Mesendoderm (in vitro differentiated cells): ENCODE results near the gene PHLPP1.

Source experiments
- DNase-seq: peaks from one replicate; pipeline ENCODE4 v3.0.0; 2013
- H2AK5ac ChIP-seq: 2 replicates; pipeline ENCODE4 v1.6.1; 2013; ENCODE audit warnings: low read length, inconsistent platforms
- H2BK120ac ChIP-seq: 2 replicates; pipeline ENCODE4 v1.6.1; 2013; ENCODE audit warnings: low read depth, mild to moderate bottlenecking, low read length, moderate library complexity, mixed read lengths
- H2BK15ac ChIP-seq: replicated peaks from 2 replicates; pipeline ENCODE4 v1.6.1; 2013; ENCODE audit warnings: low read depth, mild to moderate bottlenecking, moderate library complexity
- H2BK5ac ChIP-seq: 2 replicates; pipeline ENCODE4 v1.6.1; 2013; ENCODE audit warnings: low read length, inconsistent platforms
- H3K18ac ChIP-seq: 2 replicates; pipeline ENCODE4 v1.6.1; 2013; ENCODE audit warnings: mild to moderate bottlenecking, low read length, mixed read lengths
- H3K23ac ChIP-seq: one replicate; pipeline ENCODE4 v1.6.1; 2013; ENCODE audit warnings: low read length
- H3K27ac ChIP-seq: 2 replicates; pipeline ENCODE4 v1.5.1; 2013; ENCODE audit warnings: low read depth, mild to moderate bottlenecking, inconsistent platforms, low read length, moderate library complexity
- H3K27me3 ChIP-seq: 2 replicates; pipeline ENCODE4 v1.6.1; 2013; ENCODE audit warnings: low read length, control low read depth, mild to moderate bottlenecking, inconsistent platforms; ENCODE audit not compliant: insufficient read depth, poor library complexity
- H3K36me3 ChIP-seq: 2 replicates; pipeline ENCODE4 v1.6.1; 2013; ENCODE audit warnings: low read length, inconsistent platforms; ENCODE audit not compliant: control insufficient read depth, insufficient read depth
- H3K4ac ChIP-seq: one replicate; pipeline ENCODE4 v1.6.1; 2013; ENCODE audit warnings: low read depth, mild to moderate bottlenecking, low read length, moderate library complexity
- H3K4me1 ChIP-seq: 2 replicates; pipeline ENCODE4 v1.6.1; 2013; ENCODE audit warnings: low read depth, low read length, inconsistent platforms; ENCODE audit not compliant: control insufficient read depth
- H3K4me2 ChIP-seq: 2 replicates; pipeline ENCODE4 v1.6.1; 2013; ENCODE audit warnings: low read length
- H3K4me3 ChIP-seq: 2 replicates; pipeline ENCODE4 v1.5.1; 2013; ENCODE audit warnings: mild to moderate bottlenecking, low read length
- H3K56ac ChIP-seq: one replicate; pipeline ENCODE4 v1.6.1; 2013; ENCODE audit warnings: low read length
- H3K79me1 ChIP-seq: 2 replicates; pipeline ENCODE4 v1.6.1; 2013; ENCODE audit warnings: low read length, inconsistent platforms
- H3K79me2 ChIP-seq: 2 replicates; pipeline ENCODE4 v1.6.1; 2013; ENCODE audit warnings: mild to moderate bottlenecking, low read length; ENCODE audit not compliant: control insufficient read depth, insufficient read depth
- H3K9ac ChIP-seq: 2 replicates; pipeline ENCODE4 v1.6.1; 2013; ENCODE audit warnings: low read length, inconsistent platforms
- H4K5ac ChIP-seq: one replicate; pipeline ENCODE4 v1.6.1; 2013; ENCODE audit warnings: low read length
- H4K8ac ChIP-seq: one replicate; pipeline ENCODE4 v1.6.1; 2013; ENCODE audit warnings: low read depth, mild to moderate bottlenecking, control low read depth, low read length, moderate library complexity
- WGBS: extraction: QIAGEN DNeasy Blood & Tissue Kit; methylation state at CpG from one replicate; pipeline ENCODE4 v1.1.7; 2013; ENCODE audit warnings: low lambda C conversion rate, missing lambda C conversion rate; ENCODE audit not compliant: insufficient coverage; ENCODE audit errors: extremely low coverage; 5-methylcytosine and 5-hydroxymethylcytosine counted together

PHLPP1 gene

DNA sequence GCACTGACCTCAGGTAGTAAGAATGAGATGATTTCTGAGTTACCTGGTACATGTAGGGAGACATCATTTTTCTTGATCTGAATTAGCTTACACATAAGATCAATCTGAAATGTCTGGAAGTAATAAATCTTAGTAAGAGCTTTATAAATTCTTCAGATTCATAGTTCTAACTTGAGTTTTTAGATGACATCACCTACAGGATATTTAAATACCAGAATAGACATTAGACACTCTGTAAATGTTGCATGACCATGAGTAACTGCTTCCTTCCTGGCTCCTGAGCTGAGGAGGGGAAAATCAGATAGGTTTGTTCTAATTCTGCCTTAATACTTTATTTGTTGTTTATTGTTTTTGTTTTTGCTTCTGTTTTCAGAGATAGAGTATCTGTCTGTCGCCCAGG, 181.8 kb downstream of the PHLPP1 start:
- Histone ChIP-seq H3K23ac (no peak overlapping the region), H3K4me3 (no peak overlapping the region), H3K4me1 (no peaks in the 10 kb centered on the region), H3K27me3 (no peaks in the 10 kb centered on the region), H4K5ac (no peak overlapping the region), H3K79me2 (no peaks in the 10 kb centered on the region), H4K8ac (no peak overlapping the region), H3K27ac (no peak overlapping the region), H3K18ac (no peak overlapping the region), H3K4me2 (no peak overlapping the region), H2BK15ac (no peak overlapping the region), H3K36me3 (peaks cover 1% of the 10 kb centered on the region), H3K9ac (no peak overlapping the region), H3K79me1 (peaks cover under 1% of the 10 kb centered on the region), H2BK120ac (no peak overlapping the region), H2BK5ac (no peak overlapping the region), H2AK5ac (no peak overlapping the region), H3K56ac (no peak overlapping the region), H3K4ac (no peak overlapping the region)
- no CpG with 5 or more reads among the region's 1 CpG for WGBS
- no peak for DNase-seq

DNA sequence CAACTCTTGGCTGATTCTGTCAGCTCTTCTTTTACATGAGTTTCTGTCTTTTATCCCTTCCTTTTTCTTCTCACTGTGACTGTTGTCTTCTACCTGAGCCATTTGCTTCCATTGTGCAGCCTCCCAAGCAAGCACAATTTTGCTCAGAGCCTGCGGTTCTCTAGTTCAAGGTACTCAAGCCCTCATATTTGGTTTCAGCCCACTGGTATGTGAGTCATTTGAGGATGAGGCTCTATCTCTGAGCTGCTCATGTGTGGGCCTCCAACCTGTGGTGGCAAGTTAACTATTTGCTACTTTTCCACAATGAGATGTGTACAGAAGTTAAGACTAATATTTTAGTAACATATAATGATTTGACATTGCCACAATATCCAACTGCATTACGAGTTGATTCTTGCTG, 183.0 kb downstream of the PHLPP1 start:
- Histone ChIP-seq H3K36me3 (peaks cover 3% of the 10 kb centered on the region), H3K27me3 (no peaks in the 10 kb centered on the region), H3K4ac (no peak overlapping the region), H3K18ac (no peak overlapping the region), H2BK120ac (no peak overlapping the region), H3K79me1 (peaks cover 2% of the 10 kb centered on the region), H3K4me2 (no peak overlapping the region), H3K4me3 (no peak overlapping the region), H2AK5ac (no peak overlapping the region), H4K8ac (no peak overlapping the region), H3K79me2 (no peaks in the 10 kb centered on the region), H3K4me1 (no peaks in the 10 kb centered on the region), H3K56ac (no peak overlapping the region), H2BK5ac (no peak overlapping the region), H3K27ac (no peak overlapping the region), H2BK15ac (no peak overlapping the region), H3K9ac (no peak overlapping the region), H3K23ac (no peak overlapping the region), H4K5ac (no peak overlapping the region)
- DNase-seq: no peak
- no CpG with 5 or more reads among the region's 2 CpGs for WGBS

DNA sequence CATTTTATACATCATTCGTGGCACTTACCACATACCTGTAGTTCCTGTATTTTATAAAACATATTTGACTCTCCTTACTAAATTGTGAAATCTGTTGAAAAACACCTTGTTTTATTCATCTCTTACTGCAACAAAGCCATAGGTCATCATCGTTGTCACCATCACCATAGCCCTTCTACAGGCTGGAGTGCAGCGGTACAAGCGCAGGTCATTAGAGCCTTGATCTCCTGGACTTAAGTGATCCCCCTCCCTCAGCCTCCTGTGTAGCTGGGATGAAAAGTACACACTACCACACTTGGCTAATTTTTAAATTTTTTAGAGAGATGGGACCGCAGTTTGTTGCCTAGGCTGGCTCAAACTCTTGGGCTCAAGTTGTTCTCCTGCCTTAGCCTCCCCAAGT, 184.2 kb downstream of the PHLPP1 start:
- no peak overlapping the region for H3K9ac ChIP-seq
- H3K4me3 ChIP-seq: no peak overlapping the region
- no peak overlapping the region for H3K18ac ChIP-seq
- H3K27ac ChIP-seq: no peak overlapping the region
- no peak overlapping the region for H4K5ac ChIP-seq
- H3K36me3 ChIP-seq: peaks cover 3% of the 10 kb centered on the region
- no peaks in the 10 kb centered on the region for H3K4me1 ChIP-seq
- DNase-seq: no peak
- H2AK5ac ChIP-seq: no peak overlapping the region
- peaks cover 2% of the 10 kb centered on the region for H3K79me1 ChIP-seq
- no peak overlapping the region for H3K4me2 ChIP-seq
- WGBS: 100% methylated on average over 1 of the region's 5 CpGs
- no peaks in the 10 kb centered on the region for H3K27me3 ChIP-seq
- no peak overlapping the region for H3K56ac ChIP-seq
- H2BK15ac ChIP-seq: no peak overlapping the region
- H2BK5ac ChIP-seq: no peak overlapping the region
- no peak overlapping the region for H3K23ac ChIP-seq
- H2BK120ac ChIP-seq: no peak overlapping the region
- H3K79me2 ChIP-seq: no peaks in the 10 kb centered on the region
- no peak overlapping the region for H3K4ac ChIP-seq
- no peak overlapping the region for H4K8ac ChIP-seq

DNA sequence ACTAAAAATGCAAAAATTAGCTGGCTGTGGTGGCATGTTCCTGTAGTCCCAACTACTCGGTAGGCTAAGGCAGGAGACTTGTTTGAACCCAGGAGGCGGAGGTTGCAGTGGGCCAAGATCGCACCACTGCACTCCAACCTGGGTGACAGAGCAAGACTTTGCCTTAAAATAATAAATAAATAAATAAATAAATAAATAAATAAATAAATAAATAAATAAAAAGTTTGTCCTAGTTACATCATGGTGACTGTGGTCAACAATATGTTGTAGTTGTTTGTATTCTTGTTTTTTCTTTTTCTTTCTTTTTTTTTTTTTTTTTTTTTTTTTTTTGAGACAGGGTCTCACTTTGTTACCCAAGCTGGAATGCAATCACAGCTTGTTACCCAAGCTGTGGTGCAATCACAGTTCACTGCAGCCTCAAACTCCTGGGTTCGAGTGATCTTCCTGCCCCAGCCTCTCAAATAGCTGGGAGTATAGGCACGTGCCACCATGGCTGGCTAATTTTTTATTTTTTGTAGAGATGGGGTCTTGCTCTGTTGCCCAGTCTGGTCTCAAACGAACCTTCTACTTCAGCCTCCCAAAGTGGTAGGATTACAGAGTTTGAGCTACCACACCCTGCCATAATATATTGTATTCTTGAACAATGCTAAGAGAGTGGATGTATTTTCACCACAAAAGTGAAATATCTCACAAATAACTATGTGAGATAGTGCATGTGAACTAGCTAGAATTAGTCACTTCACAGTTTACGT, 185.0 kb downstream of the PHLPP1 start:
- H3K36me3 ChIP-seq: peaks cover 3% of the 10 kb centered on the region
- no peak overlapping the region for H2BK5ac ChIP-seq
- H3K4me3 ChIP-seq: no peak overlapping the region
- H3K4me1 ChIP-seq: no peaks in the 10 kb centered on the region
- peaks cover 2% of the 10 kb centered on the region for H3K79me1 ChIP-seq
- no peak overlapping the region for H3K9ac ChIP-seq
- DNase-seq: no peak
- H3K18ac ChIP-seq: no peak overlapping the region
- WGBS: no CpG with 5 or more reads among the region's 7 CpGs
- no peak overlapping the region for H3K27ac ChIP-seq
- no peaks in the 10 kb centered on the region for H3K79me2 ChIP-seq
- no peak overlapping the region for H3K23ac ChIP-seq
- no peaks in the 10 kb centered on the region for H3K27me3 ChIP-seq
- no peak overlapping the region for H3K56ac ChIP-seq
- H3K4ac ChIP-seq: no peak overlapping the region
- H4K5ac ChIP-seq: no peak overlapping the region
- no peak overlapping the region for H3K4me2 ChIP-seq
- H4K8ac ChIP-seq: no peak overlapping the region
- H2AK5ac ChIP-seq: no peak overlapping the region
- no peak overlapping the region for H2BK120ac ChIP-seq
- H2BK15ac ChIP-seq: no peak overlapping the region

DNA sequence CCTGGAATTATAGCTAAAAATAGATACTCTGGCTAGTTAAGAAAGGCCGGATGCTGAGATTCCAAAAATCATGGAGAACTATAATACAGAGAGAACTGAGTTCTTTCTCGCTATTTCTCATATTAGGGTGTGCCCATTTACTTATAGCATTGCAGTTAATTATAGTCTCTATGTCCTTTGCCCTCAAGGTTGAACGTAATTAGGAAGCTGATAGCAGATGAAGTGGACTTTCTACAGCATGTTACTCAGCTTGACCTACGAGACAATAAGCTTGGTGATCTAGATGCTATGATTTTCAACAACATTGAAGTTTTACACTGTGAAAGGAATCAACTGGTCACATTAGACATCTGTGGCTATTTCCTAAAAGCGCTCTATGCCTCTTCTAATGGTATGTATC, 187.4 kb downstream of the PHLPP1 start:
- Histone ChIP-seq H3K4ac (no peak overlapping the region), H2BK120ac (no peak overlapping the region), H3K4me1 (no peaks in the 10 kb centered on the region), H3K56ac (no peak overlapping the region), H3K27ac (no peak overlapping the region), H3K79me1 (peaks cover 2% of the 10 kb centered on the region), H2AK5ac (no peak overlapping the region), H4K8ac (no peak overlapping the region), H3K9ac (no peak overlapping the region), H3K4me2 (no peak overlapping the region), H3K79me2 (no peaks in the 10 kb centered on the region), H2BK15ac (no peak overlapping the region), H3K18ac (no peak overlapping the region), H3K4me3 (no peak overlapping the region), H3K23ac (no peak overlapping the region), H3K36me3 (peaks cover 3% of the 10 kb centered on the region), H4K5ac (no peak overlapping the region), H3K27me3 (no peaks in the 10 kb centered on the region), H2BK5ac (no peak overlapping the region)
- no CpG with 5 or more reads among the region's 5 CpGs for WGBS
- DNase-seq: no peak
